HG02642 (cell line): ENCODE results near the gene C12orf50.
"Not testable (repeated sequence)": the region's sequence is repeated elsewhere in the genome, so short reads cannot be mapped to it uniquely, and the experiment has no call there.

Source experiments
- ATAC-seq: cut with Tn5 transposase; IDR thresholded peaks from one replicate; pipeline ENCODE4 v1.9.1; 2021; ENCODE audit warnings: mild to moderate bottlenecking; ENCODE audit not compliant: unreplicated experiment, poor library complexity

C12orf50 gene

GRCh38 chr12:87991483-87991882 is 37.7 kb downstream of the C12orf50 start:
- ATAC-seq, result no peak

GRCh38 chr12:87988534-87988933 is 40.7 kb downstream of the C12orf50 start:
- no peak for ATAC-seq

GRCh38 chr12:87985069-87985675 is 44.0 kb downstream of the C12orf50 start:
- ATAC-seq, result no peak

GRCh38 chr12:87982208-87982607 is 47.0 kb downstream of the C12orf50 start:
- ATAC-seq, result no peak

GRCh38 chr12:87981495-87981894 is 47.7 kb downstream of the C12orf50 start:
- ATAC-seq, result no peak

- no peak for ATAC-seq
Observed at GRCh38 chr12:87975879-87976278, 53.3 kb downstream of the C12orf50 start.

- no peak for ATAC-seq
Observed at GRCh38 chr12:87967871-87968270, 61.3 kb downstream of the C12orf50 start.

- ATAC-seq, result no peak
Observed at GRCh38 chr12:87960566-87960965, 68.6 kb downstream of the C12orf50 start.

GRCh38 chr12:87954028-87954427 is 75.2 kb downstream of the C12orf50 start:
- not testable (repeated sequence) for ATAC-seq

GRCh38 chr12:87953256-87953860 is 75.8 kb downstream of the C12orf50 start:
- ATAC-seq, result no peak

- ATAC-seq, result no peak
Observed at GRCh38 chr12:87952850-87953249, 76.4 kb downstream of the C12orf50 start.

- ATAC-seq, result no peak
Observed at GRCh38 chr12:87952223-87952622, 77.0 kb downstream of the C12orf50 start.

- no peak for ATAC-seq
Observed at GRCh38 chr12:87943762-87944161, 85.4 kb downstream of the C12orf50 start.

- no peak for ATAC-seq
Observed at GRCh38 chr12:87943023-87943422, 86.2 kb downstream of the C12orf50 start.

- no peak for ATAC-seq
Observed at GRCh38 chr12:87939182-87939581, 90.0 kb downstream of the C12orf50 start.

- ATAC-seq, result no peak
Observed at GRCh38 chr12:87935216-87935615, 94.0 kb downstream of the C12orf50 start.

- ATAC-seq, result no peak
Observed at GRCh38 chr12:87933991-87934390, 95.2 kb downstream of the C12orf50 start.

- ATAC-seq, result no peak
Observed at GRCh38 chr12:87931812-87932211, 97.4 kb downstream of the C12orf50 start.

- no peak for ATAC-seq
Observed at GRCh38 chr12:87930627-87931026, 98.6 kb downstream of the C12orf50 start.
